CD14-positive monocyte (primary cell): ENCODE data around the gene BTBD9. TPM values are rescaled to one million over a fixed set of nuclear protein-coding genes. Genes with fewer than 3 reads are reported as not detected.

Experiments used
- DNase-seq, 3 donors: peaks; one replicate each; pipeline ENCODE4 v3.0.0-alpha.2; 2011 to 2022
- H2AFZ ChIP-seq: 2 replicates; pipeline ENCODE4 v1.6.0; 2012; ENCODE audit warnings: mild to moderate bottlenecking, low read depth, low read length, inconsistent platforms; ENCODE audit not compliant: insufficient read depth, poor library complexity, severe bottlenecking
- H3K27ac ChIP-seq, 2 donors: 1 replicate in 1 of 2; 2 replicates in 1 of 2; pipeline ENCODE4 v1.5.1; 2012 to 2013; ENCODE audit warnings: low read length in 2 of 2, control low read depth in 1 of 2, inconsistent platforms in 1 of 2, low read depth in 1 of 2, mild to moderate bottlenecking in 1 of 2
- H3K27me3 ChIP-seq, 2 donors: one replicate each; pipeline versions ENCODE4 v1.6.0 to v1.6.1; 2011 to 2013; ENCODE audit warnings: low read length in 2 of 2; ENCODE audit not compliant: control insufficient read depth in 2 of 2, insufficient read depth in 2 of 2
- H3K36me3 ChIP-seq, 2 donors: replicated peaks in 1 of 2; 1 replicate in 1 of 2; 2 replicates in 1 of 2; pipeline versions ENCODE4 v1.5.1 to v1.6.1; 2012 to 2013; ENCODE audit warnings: low read length in 2 of 2, control low read depth in 1 of 2, inconsistent platforms in 1 of 2, mild to moderate bottlenecking in 1 of 2; ENCODE audit not compliant: insufficient read depth in 2 of 2, control insufficient read depth in 1 of 2
- H3K4me1 ChIP-seq, 2 donors: 1 replicate in 1 of 2; 2 replicates in 1 of 2; pipeline versions ENCODE4 v1.5.1 to v1.6.1; 2012 to 2013; ENCODE audit warnings: low read length in 2 of 2, control low read depth in 1 of 2, inconsistent platforms in 1 of 2, mild to moderate bottlenecking in 1 of 2, moderate library complexity in 1 of 2; ENCODE audit not compliant: insufficient read depth in 2 of 2, control insufficient read depth in 1 of 2
- H3K4me2 ChIP-seq: replicated peaks from 2 replicates; pipeline ENCODE3; 2012; ENCODE audit warnings: low read length, moderate library complexity, mild to moderate bottlenecking; ENCODE audit not compliant: poor library complexity, severe bottlenecking; ENCODE audit errors: extremely low read depth
- H3K4me3 ChIP-seq, 3 experiments: fragments of 200-600 bp in 1 of 3; sonication (generic) in 1 of 3; replicated peaks in 1 of 3; 1 replicate in 2 of 3; 2 replicates in 1 of 3; pipeline ENCODE4 v1.5.1; 2011 to 2013; ENCODE audit warnings: low read length in 3 of 3, mild to moderate bottlenecking in 3 of 3, control low read depth in 2 of 3, low read depth in 2 of 3, inconsistent platforms in 1 of 3, moderate library complexity in 1 of 3
- H3K79me2 ChIP-seq: 2 replicates; pipeline ENCODE4 v1.6.0; 2012; ENCODE audit warnings: mild to moderate bottlenecking, control low read depth, inconsistent platforms, low read length, moderate library complexity; ENCODE audit not compliant: insufficient read depth
- H3K9ac ChIP-seq: 2 replicates; pipeline ENCODE4 v1.6.0; 2017; ENCODE audit warnings: low read length, mild to moderate bottlenecking; ENCODE audit not compliant: insufficient read depth, poor library complexity, severe bottlenecking
- H3K9me3 ChIP-seq, 2 donors: replicated peaks in 1 of 2; 1 replicate in 1 of 2; 2 replicates in 1 of 2; pipeline versions ENCODE4 v1.5.1 to v1.6.1; 2012 to 2013; ENCODE audit warnings: low read length in 2 of 2, control low read depth in 1 of 2; ENCODE audit not compliant: control insufficient read depth in 1 of 2, insufficient read depth in 1 of 2
- H4K20me1 ChIP-seq: 2 replicates; pipeline ENCODE4 v1.6.0; 2012; ENCODE audit warnings: mild to moderate bottlenecking, low read length, control low read depth, moderate library complexity; ENCODE audit not compliant: insufficient read depth
- H3K27ac Mint-ChIP-seq, 7 donors: one replicate each; pipeline ENCODE4 v1.8.0; 2020; ENCODE audit warnings: mild to moderate bottlenecking in 7 of 7, mixed read lengths in 7 of 7, moderate library complexity in 6 of 7, inconsistent platforms in 2 of 7
- H3K27me3 Mint-ChIP-seq, 3 donors: one replicate each; pipeline ENCODE4 v1.8.0; 2021 to 2022; ENCODE audit warnings: low read depth in 3 of 3, mild to moderate bottlenecking in 3 of 3, mixed read lengths in 3 of 3, moderate library complexity in 3 of 3, inconsistent platforms in 1 of 3
- H3K36me3 Mint-ChIP-seq, 2 donors: one replicate each; pipeline ENCODE4 v1.8.0; 2020; ENCODE audit warnings: mixed read lengths in 2 of 2, inconsistent platforms in 1 of 2, mild to moderate bottlenecking in 1 of 2
- H3K4me1 Mint-ChIP-seq: one replicate; pipeline ENCODE4 v1.8.0; 2020; ENCODE audit warnings: mild to moderate bottlenecking, mixed read lengths
- H3K4me3 Mint-ChIP-seq, 2 donors: one replicate each; pipeline ENCODE4 v1.8.0; 2020; ENCODE audit warnings: mild to moderate bottlenecking in 2 of 2, mixed read lengths in 2 of 2, moderate library complexity in 1 of 2
- H3K9me3 Mint-ChIP-seq, 7 donors: one replicate each; pipeline ENCODE4 v1.8.0; 2020 to 2022; ENCODE audit warnings: mixed read lengths in 7 of 7, mild to moderate bottlenecking in 6 of 7, moderate library complexity in 6 of 7, inconsistent platforms in 2 of 7
- WGBS: methylation state at CpG from one replicate; pipeline ENCODE4 v1.1.5; 2013; ENCODE audit warnings: missing lambda C conversion rate; ENCODE audit not compliant: insufficient coverage; 5-methylcytosine and 5-hydroxymethylcytosine counted together
- intact Hi-C, 2 donors: fragments of 100-400 bp; cut with micrococcal nuclease; formaldehyde crosslinking; loops; one replicate each; pipeline versions ENCODE4 v1.15.0 to v1.15.1; 2023
- polyA plus RNA-seq, 3 donors: library from polyadenylated mRNA; depleted of rRNA in 1 of 3; unstranded in 2 of 3; stranded (reverse) in 1 of 3; fragments of 300-500 nt in 2 of 3; fragments of >200 nt in 1 of 3; fragmentation: Illumina TruSeq in 2 of 3; gene quantifications; 1 replicate in 2 of 3; 2 replicates in 1 of 3; pipeline ENCODE4 v1.2.3, GENCODE V29; 2012 to 2021
- TF ChIP-seq, protein P1 (sequence below): fragments of 200-600 bp; IDR thresholded peaks from one replicate; pipeline ENCODE4 v1.8.0; 2022; ENCODE audit warnings: antibody characterized with exemption, mild to moderate bottlenecking

Gene BTBD9
- polyA plus RNA-seq, 3 donors: 5.2 to 7.5 (median 6.2) TPM

DNA sequence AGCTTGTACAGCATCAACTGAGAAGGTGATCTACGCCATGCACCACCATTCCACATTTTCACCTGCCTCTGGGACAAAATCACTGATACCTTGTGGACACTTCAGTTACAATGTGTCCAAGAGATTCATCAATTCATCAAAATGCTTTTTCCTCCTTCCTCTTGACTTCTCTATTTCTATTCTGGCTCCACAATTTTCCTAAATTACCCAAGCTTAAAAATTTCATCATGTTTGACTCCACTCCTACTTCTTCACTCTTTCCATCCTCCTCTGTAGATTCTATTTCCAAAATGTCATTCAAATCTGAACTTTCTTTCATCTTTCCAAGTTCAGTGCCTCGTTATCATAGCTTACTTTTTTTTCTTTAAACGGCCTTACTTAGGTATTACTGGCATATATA, 172.2 kb downstream of the BTBD9 start:
- Mint-ChIP-seq H3K27ac (no peak overlapping the region), H3K36me3 (peaks cover 0 to 2% of the 10 kb centered on the region in 2 donors), H3K4me1 (peaks cover 6% of the 10 kb centered on the region), H3K9me3 (peaks cover 2 to 12% (median 4%) of the 10 kb centered on the region in 7 donors), H3K4me3 (no peak overlapping the region), H3K27me3 (no peaks in the 10 kb centered on the region)
- Histone ChIP-seq H3K4me1 (no peaks in the 10 kb centered on the region), H3K4me3 (no peak overlapping the region), H3K4me2 (no peak overlapping the region), H3K27me3 (no peaks in the 10 kb centered on the region), H3K79me2 (no peaks in the 10 kb centered on the region), H3K9ac (no peak overlapping the region), H3K9me3 (peaks cover 0 to 6% of the 10 kb centered on the region in 2 donors), H3K36me3 (no peaks in the 10 kb centered on the region), H3K27ac (no peak overlapping the region), H2AFZ (no peak overlapping the region), H4K20me1 (no peaks in the 10 kb centered on the region)
- 100% methylated on average over 1 of the region's 3 CpGs for WGBS
- TF ChIP-seq, protein P1, sequence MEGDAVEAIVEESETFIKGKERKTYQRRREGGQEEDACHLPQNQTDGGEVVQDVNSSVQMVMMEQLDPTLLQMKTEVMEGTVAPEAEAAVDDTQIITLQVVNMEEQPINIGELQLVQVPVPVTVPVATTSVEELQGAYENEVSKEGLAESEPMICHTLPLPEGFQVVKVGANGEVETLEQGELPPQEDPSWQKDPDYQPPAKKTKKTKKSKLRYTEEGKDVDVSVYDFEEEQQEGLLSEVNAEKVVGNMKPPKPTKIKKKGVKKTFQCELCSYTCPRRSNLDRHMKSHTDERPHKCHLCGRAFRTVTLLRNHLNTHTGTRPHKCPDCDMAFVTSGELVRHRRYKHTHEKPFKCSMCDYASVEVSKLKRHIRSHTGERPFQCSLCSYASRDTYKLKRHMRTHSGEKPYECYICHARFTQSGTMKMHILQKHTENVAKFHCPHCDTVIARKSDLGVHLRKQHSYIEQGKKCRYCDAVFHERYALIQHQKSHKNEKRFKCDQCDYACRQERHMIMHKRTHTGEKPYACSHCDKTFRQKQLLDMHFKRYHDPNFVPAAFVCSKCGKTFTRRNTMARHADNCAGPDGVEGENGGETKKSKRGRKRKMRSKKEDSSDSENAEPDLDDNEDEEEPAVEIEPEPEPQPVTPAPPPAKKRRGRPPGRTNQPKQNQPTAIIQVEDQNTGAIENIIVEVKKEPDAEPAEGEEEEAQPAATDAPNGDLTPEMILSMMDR: no peak
- no peak for DNase-seq
- intact Hi-C loops: no loop called here

DNA sequence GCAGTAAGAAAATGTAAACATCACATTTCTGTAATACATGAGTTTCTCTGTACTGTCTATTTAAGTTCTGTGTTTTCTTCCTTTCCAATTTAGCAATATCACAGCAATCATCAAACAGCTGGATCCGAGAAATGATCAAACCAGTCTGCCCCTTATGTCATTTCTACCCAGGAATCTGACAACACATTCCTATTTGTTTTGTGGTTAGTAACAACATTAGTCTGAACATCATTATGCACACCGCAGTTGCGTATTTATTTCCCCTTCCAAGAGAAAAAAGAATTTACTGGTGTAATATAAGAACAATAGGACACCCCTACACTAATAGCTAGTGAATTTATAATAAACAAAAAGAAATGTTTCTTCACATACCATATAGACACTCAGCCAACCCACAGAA, 179.5 kb downstream of the BTBD9 start:
- Mint-ChIP-seq H3K36me3 (no peaks in the 10 kb centered on the region), H3K9me3 (peaks cover 0 to 12% (median 4%) of the 10 kb centered on the region in 7 donors), H3K4me1 (peaks cover 6% of the 10 kb centered on the region), H3K27me3 (peaks cover 0 to 3% (median 0%) of the 10 kb centered on the region in 3 donors), H3K27ac (no peak overlapping the region), H3K4me3 (no peak overlapping the region)
- H3K4me2 ChIP-seq: no peak overlapping the region
- no peak overlapping the region for H3K4me3 ChIP-seq
- H2AFZ ChIP-seq: no peak overlapping the region
- TF ChIP-seq, protein P1: no peak
- H3K9me3 ChIP-seq: peaks cover 0 to 6% of the 10 kb centered on the region in 2 donors
- no peaks in the 10 kb centered on the region for H3K27me3 ChIP-seq
- no peaks in the 10 kb centered on the region for H3K4me1 ChIP-seq
- no peak overlapping the region for H3K27ac ChIP-seq
- H3K36me3 ChIP-seq: no peaks in the 10 kb centered on the region
- WGBS: no CpG with 5 or more reads among the region's 3 CpGs
- no peaks in the 10 kb centered on the region for H4K20me1 ChIP-seq
- DNase-seq: no peak
- no peaks in the 10 kb centered on the region for H3K79me2 ChIP-seq
- intact Hi-C loops: no loop called here
- no peak overlapping the region for H3K9ac ChIP-seq
